OCI-M2 (cell line): ENCODE data around the gene TGFB2.

Source experiments
- DNase-seq: peaks from one replicate; lab custom pipeline; 2025; ENCODE audit not compliant: unreplicated experiment; lab: John Stamatoyannopoulos, UW

The TGFB2 gene

DNA sequence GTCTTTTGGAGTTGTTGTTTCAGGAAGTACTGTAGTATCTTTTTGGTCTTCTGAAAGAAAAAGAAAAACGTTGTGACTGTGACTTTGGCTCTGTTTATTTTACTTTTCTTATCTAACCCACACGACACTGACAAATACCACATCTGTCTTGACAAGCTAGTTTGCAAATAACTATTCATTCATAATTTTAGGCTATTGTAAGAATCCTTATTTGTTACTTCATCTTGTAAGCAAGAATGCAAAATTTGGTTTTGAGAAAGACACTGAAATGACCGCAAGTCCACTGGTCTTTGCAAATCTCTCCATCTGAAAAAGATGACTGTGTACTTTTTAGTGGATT lies 12.7 kb downstream of the TGFB2 start:
- no peak for DNase-seq

DNA sequence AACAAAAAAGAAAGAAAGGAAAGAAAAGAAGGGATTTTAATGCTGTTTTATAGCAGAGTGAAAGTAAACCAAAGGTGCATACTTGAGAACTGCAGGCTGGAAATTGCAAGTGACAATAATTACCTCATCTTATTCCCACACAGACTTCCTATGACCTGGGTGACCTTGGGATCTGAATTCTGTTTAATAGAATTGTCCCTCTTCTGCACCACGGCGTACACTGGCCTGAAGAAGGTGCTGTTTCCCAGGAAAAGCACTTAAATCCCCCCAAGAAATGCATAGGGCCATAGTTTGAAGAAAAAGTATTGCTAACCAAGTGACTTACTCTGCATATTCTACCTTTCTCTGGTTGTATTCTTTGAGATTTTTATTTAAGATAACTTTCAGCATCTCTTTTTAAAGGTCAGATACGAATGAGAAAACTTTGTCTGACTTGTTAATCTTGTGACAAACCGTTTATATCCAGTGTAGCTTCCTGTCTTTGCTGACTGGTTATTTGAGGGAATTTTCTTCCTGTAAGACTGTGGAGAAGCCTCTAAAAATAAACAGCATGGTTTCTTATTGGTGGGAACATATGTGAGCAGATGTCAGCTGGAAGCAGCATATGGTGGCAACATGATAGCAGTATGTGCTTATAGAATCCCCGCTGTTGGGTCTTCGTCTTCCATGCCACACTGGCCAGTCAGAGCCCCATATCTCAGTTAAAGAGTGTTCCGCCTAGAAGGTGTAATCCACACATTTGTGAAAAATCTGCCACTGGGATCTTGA lies 16.3 kb downstream of the TGFB2 start:
- no peak for DNase-seq

- DNase-seq, result no peak
Measured at GRCh38 chr1:218362418-218363076, 17.4 kb downstream of the TGFB2 start.

GRCh38 chr1:218363141-218363540 lies 18.0 kb downstream of the TGFB2 start:
- DNase-seq, result no peak

GRCh38 chr1:218364028-218364710 lies 19.0 kb downstream of the TGFB2 start:
- DNase-seq, result no peak

GRCh38 chr1:218365226-218365999 lies 20.3 kb downstream of the TGFB2 start:
- DNase-seq, result no peak

DNA sequence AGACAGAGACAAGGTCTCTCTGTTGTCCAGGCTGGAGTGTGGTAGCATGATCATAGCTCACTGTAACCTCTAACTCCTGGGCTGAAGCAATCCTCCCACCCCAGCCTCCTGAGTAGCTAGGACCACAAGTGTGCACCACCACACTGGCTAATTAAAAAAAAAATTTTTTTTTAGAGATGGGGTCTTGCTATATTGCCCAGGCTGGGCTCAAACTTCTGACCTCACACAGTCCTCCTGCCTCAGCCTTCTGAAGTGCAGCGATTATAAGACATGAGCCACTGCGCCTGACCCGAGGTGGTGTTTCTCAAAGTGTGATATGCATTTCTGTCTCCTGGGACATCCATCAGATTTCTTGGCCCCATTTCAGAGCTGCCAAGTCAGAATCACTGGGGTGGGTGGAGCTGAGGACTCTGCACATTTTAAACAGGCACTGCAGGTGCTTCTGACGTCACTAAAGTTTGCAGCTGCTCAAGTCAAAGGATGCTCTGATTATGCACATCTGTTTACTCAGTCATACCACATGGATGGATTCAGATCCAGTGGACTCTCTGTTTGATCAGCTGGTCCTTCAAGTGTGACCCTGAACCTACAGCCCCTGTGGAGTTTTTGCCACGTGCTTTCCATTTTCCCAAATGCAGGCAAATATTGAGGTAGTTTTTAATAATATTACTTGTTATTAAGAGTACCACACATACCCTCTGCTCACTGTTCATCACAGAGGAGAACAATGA lies 21.4 kb downstream of the TGFB2 start:
- no peak for DNase-seq

DNA sequence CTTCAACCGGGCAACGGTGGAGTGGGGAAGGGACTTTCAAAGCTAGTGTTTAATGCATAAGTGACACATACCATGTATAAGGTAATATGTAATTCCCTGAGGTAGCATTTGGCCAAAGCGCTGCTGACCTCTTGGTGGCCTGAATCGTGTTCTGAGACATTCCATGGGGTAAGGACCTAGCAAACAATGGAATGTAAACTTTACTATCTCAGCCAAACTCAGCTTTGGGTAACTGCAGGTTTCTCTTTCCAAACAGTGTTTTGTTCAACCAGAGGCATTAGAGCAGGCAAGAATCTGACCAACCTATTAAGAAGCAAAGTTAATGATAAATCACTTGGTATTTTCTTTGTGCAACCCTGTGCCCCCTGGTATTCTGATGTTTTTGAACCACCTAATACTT lies 22.0 kb downstream of the TGFB2 start:
- DNase-seq, result no peak

DNA sequence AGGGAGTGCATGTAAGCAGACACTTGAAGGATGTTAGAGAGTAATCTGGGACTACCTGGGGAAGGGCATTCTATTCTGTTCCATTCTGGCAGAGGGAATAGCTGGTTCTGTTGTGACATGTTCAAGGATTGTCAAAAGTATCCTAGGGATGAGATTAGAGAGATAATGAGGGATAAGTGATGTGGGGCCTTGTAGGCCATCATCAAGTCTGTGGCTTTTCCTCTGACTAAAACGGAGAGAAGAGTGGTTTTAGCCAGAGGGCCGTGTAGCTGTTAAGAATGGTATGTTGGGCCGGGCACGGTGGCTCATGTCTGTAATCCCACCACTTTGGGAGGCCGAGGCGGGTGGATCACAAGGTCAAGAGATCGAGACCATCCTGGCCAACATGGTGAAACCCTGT lies 23.6 kb downstream of the TGFB2 start:
- DNase-seq, result no peak

DNA sequence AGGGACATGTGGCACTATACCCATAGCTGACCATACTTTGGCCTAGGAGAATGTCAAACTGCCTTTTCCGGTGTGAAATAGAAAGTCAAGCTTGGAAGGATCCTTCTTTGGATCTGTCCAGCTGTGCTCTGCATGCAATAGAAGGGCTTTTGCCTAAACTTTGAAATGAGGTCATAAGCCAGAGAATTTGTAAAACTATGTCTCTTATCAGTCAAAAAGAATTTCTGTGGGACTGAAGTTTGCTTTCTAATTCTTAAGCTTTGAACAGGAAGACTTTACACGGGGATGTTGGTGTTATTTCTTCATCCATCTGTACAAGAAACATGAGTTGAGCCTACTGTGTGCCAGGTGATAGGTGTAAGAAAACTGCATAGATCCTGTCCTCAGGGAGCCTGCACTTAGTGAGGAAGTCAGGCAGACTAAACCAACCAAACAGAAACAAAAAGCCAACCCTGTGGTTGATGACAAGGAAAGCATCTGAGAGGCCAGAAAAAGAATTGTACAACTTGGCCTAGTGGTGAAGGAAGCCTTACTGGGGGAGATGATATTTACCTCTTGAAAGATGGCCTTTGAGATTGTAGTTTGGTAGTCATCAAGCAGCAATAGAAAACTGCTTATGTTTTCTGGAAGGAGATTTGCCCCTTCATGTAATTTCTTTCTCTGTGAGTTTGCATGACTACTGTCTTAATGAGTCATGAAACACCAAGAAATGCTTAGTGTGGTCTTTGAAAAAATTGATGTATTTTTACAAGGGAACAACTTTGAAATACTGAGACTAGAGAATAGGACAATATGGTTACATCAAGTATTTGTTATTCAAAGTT lies 24.8 kb downstream of the TGFB2 start:
- no peak for DNase-seq

DNA sequence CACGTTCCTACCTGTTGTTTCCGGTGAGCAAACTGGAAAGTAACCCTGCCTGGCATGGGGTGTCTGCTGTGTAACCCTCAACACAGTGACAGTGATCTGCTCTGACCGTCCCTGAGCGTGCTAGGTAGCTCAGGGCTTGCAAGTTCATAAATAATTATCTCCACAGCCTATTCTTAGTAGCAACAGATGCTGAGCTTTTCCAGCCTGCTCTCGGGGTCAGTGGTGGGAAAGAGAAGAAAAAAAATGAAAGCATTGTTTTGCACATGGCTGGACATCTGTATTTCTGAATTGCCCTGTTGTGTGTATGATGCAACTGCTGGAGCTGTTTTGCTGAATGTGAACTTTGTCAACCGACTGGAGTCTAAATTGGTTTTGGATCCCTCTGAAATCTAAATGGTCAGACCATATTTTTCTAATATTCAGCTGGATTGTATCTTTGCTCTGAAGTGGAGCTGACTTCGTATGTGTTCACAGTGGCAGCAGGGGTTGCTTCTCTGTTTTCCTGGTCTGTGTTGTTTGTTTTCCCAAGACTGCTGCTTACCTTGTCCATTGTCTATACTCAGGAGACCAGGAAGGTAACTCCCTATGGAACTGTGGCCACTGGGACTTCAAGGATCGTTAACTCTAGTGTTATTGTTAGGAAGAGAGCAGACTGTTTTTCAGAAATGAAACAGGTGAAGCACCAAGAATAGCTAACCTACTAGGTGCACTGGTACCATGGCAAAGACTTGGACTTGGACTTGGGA lies 27.0 kb downstream of the TGFB2 start:
- no peak for DNase-seq

- no peak for DNase-seq
Measured at GRCh38 chr1:218374401-218375353, 29.5 kb downstream of the TGFB2 start.

GRCh38 chr1:218376722-218377121 lies 31.6 kb downstream of the TGFB2 start:
- DNase-seq, result no peak

DNA sequence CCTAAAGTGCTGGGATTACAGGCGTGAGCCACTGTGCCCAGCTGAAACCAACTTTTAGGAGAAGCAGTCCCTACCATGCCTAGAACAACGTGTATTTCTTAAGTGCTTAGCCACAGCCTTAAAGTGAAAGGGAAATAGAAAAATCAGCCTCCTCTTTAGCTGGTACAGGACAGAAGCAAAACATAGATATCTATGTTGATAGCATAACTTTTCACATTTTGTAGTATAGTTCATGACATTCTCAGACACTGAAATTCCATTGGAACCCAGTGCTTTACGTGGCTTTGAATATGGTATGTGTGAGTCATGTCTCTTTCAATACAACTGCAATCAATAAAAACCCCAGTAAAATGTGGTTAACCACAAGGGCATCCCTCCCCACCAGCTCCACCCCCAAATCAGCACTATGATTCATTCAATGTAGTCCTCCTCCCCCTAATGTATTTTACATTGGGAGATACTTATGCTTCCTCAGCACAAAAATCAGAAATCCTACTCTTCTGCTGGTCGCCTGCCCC lies 32.1 kb downstream of the TGFB2 start:
- DNase-seq, result no peak

DNA sequence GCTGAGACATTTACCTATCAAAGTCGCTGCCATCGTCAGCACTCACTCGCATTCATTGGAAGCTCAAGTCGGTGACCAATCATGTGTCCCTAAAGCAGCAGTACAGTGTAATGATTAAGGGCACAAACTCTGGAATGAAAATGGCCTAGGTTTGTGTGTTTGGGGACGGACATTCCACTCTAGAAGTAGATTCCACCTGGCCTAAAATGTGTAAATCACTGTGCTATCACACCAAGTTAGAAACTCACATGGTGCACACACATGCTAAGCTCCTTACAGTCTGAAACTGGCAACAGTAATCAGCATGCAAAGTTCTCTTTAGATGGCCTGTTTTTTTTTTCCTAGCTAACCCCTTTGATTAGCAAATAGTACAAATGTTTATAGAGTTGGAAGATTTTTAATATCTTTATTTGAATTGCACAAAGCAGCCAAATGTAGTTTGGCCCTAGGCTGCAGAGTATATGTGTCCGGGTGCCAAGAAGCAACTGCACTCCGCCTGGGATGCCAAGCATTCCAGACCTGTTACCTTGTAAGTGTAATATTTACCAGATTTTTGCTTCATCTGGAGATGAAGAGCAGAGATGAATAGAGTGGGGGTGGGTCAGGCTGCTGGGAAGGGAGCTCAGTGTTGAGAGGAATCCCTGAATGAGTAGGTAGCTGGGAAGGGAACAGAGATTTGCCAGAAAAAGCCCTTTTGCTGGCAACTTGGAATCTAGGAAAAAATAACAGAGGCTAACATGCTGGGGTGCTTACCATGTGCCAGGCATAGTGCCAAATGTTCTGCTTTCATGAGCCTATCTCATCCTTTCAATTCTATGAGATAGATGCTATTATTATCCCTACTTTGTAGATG lies 35.2 kb downstream of the TGFB2 start:
- DNase-seq, result no peak

GRCh38 chr1:218382261-218382660 lies 37.1 kb downstream of the TGFB2 start:
- DNase-seq, result no peak

GRCh38 chr1:218383051-218383450 lies 37.9 kb downstream of the TGFB2 start:
- no peak for DNase-seq
